GM19328 (cell line): ENCODE data around the gene ATG16L1.

ENCODE experiments used
- ATAC-seq: cut with Tn5 transposase; IDR thresholded peaks from one replicate; pipeline ENCODE4 v1.9.1; 2021; ENCODE audit warnings: mild to moderate bottlenecking, moderate library complexity; ENCODE audit not compliant: unreplicated experiment

The ATG16L1 gene

DNA sequence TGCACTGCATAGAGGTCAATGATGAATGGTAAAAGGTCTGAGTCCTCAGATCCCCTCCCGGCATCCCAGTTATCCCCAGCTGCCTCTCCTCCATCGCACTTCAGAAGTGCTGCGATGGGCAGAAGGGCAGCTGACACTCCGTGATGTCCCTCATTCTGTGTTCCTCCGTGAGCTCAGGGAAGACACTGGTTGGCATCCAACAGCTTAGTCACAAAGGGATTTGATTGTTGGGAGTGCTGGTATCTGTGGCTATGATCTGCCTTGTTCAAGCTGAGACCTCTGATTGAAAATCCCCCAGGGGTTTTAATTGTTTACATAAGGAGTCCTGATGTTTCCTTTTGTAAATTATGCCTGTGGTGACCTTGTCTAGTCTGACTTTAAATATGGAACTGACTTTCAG is 37.2 kb downstream of the ATG16L1 start:
- no peak for ATAC-seq

- ATAC-seq, result no peak
These were observed 38.2 kb downstream of the ATG16L1 start for GRCh38 chr2:233289648-233290047.

- no peak for ATAC-seq
These were observed 38.8 kb downstream of the ATG16L1 start for GRCh38 chr2:233290051-233290845.

- ATAC-seq, result no peak
These were observed 44.4 kb downstream of the ATG16L1 start for GRCh38 chr2:233295891-233296290.

GRCh38 chr2:233297076-233297475 is 45.6 kb downstream of the ATG16L1 start:
- no peak for ATAC-seq

GRCh38 chr2:233300401-233300800 is 48.9 kb downstream of the ATG16L1 start:
- ATAC-seq, result no peak

GRCh38 chr2:233301248-233301647 is 49.8 kb downstream of the ATG16L1 start:
- ATAC-seq, result no peak

- ATAC-seq, result no peak
These were observed 50.3 kb downstream of the ATG16L1 start for GRCh38 chr2:233301811-233302210.

GRCh38 chr2:233303252-233303651 is 51.8 kb downstream of the ATG16L1 start:
- ATAC-seq, result no peak

- ATAC-seq, result no peak
These were observed 56.1 kb downstream of the ATG16L1 start, which contains the start of gene SAG for GRCh38 chr2:233307565-233307964. TSS of gene SAG (plus strand) at chr2:233307816. CDS start at chr2:233309190, 1,374 bp downstream.

GRCh38 chr2:233311241-233311926 is 59.9 kb downstream of the ATG16L1 start:
- no peak for ATAC-seq

- no peak for ATAC-seq
These were observed 61.4 kb downstream of the ATG16L1 start for GRCh38 chr2:233312874-233313273.

GRCh38 chr2:233314180-233314925 is 62.9 kb downstream of the ATG16L1 start:
- no peak for ATAC-seq

DNA sequence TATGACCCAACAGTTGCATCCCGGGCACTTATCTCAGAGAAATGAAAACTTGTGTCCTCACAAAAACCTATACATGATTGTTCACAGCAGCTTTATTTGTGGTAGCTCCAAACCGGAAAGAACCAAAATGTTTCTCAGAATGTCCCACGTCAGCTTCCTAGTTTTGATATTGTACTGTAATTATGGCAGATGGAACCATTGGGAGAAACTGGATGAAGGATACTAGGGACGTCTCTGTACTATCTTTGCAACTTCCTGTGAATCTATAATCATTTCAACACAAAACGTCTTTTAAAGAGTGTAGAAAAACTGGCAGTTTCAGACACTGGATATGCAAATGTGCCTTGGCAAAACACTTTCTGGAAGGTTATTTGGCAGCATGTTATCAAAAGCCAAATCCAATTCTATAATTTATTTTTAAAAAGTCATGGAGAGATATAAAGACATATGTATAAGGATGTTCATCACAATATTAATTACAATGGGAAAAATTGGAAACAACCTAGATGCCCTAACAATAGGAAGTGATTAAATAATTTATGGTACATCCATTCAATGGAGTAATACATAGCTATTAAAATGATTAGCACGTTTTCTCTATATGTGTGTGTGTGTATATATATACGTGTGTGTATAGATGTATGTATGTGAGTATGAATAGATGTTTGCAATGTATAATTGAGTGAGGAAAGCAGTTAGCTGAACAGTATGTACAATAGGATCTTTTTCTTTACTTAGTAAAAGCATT is 65.9 kb downstream of the ATG16L1 start:
- ATAC-seq, result no peak

GRCh38 chr2:233319256-233319655 is 67.8 kb downstream of the ATG16L1 start:
- ATAC-seq, result no peak

GRCh38 chr2:233320470-233320869 is 69.0 kb downstream of the ATG16L1 start:
- no peak for ATAC-seq

DNA sequence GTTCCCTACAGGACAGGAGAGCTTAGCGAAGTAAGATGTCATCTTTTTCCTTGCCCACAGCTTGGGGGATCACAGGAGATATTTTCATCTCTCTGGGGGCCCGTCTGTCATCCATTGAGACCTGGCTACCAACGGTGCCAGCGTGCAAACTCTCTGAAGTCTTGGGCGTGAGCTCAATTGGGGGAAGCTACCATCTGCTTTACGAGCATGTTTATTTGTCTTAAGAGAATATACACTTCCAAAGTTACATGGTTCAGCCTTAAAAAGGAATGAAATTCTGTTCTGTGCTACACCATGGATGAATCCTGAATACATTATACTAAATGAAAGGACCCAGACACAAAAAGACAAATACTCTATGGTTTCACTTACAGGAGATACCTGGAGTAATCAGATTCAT is 69.7 kb downstream of the ATG16L1 start:
- no peak for ATAC-seq

DNA sequence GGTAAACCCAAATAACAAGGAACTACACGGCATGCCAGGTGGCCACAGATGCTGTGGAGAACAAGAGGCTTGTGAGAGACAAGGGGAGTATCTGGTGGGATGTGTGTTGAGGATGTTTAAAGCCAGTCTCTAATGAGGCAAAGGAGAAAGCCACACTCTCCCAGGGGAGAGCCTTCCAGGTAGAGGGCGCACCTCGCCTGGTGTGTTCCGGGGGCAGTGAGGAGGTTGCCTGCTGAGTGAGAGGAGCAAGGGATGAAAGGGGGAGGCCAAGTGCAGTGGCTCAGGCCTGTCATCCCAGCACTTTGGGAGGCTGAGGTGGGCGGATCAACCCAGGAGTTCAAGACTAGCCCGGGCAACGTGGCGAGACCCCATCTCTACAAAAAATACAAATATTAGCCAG is 72.4 kb downstream of the ATG16L1 start:
- ATAC-seq, result no peak

GRCh38 chr2:233325256-233325655 is 73.8 kb downstream of the ATG16L1 start:
- no peak for ATAC-seq

- no peak for ATAC-seq
These were observed 74.3 kb downstream of the ATG16L1 start for GRCh38 chr2:233325814-233326213.

DNA sequence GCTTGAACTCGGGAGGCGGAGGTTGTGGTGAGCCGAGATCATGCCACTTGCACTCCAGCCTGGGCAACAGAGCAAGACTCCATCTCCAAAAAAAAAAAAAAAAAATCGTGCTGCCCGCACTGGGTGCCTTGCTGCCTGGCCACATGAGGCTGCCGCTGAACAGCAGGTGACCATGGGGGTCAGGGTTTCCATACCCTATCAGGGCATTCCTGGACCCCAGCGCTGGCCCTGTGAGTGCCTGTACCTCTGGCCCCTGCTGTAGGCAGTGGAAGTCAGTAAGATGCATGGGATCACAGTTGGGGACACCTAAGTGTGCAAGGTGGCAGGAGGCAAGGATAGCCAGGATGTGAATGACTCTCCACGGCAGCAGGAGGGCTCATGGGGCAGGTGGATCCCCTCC is 75.0 kb downstream of the ATG16L1 start:
- ATAC-seq, result no peak
